GM23338 (cell line): ENCODE measurements around the gene LMF1.

Experiments
- CREB1 ChIP-seq: fragments of 250-450 bp; sonication (Bioruptor Pico); IDR thresholded peaks from 2 replicates; pipeline ENCODE4 v1.5.0; 2020; ENCODE audit warnings: low read depth, mild to moderate bottlenecking, moderate library complexity
- CTCF ChIP-seq, 2 experiments: fragments of 200-600 bp in 1 of 2; sonication (generic) in 1 of 2; conservative IDR thresholded peaks; 2 replicates each; pipeline versions ENCODE4 v1.5.1 to v1.6.1; 2016 to 2017; ENCODE audit warnings: antibody characterized with exemption in 2 of 2, low read depth in 2 of 2, mild to moderate bottlenecking in 2 of 2, moderate library complexity in 1 of 2
- ETS1 ChIP-seq: IDR thresholded peaks from 2 replicates; pipeline ENCODE4 v1.6.1; 2016; ENCODE audit warnings: antibody characterized with exemption
- EZH2 ChIP-seq: fragments of 200-600 bp; sonication (generic); IDR thresholded peaks from one replicate; pipeline ENCODE4 v1.8.0; 2017; ENCODE audit warnings: antibody characterized with exemption, mild to moderate bottlenecking, low read depth; ENCODE audit not compliant: unreplicated experiment
- EZH2phosphoT487 ChIP-seq: fragments of 200-600 bp; sonication (generic); IDR thresholded peaks from one replicate; pipeline ENCODE4 v1.8.1; 2018; ENCODE audit warnings: antibody characterized with exemption; ENCODE audit not compliant: unreplicated experiment
- POLR2AphosphoS5 ChIP-seq: IDR thresholded peaks from 2 replicates; pipeline ENCODE4 v1.6.1; 2016; ENCODE audit warnings: antibody characterized with exemption, low read depth
- REST ChIP-seq: IDR thresholded peaks from one replicate; pipeline ENCODE4 v1.6.1; 2018; ENCODE audit warnings: antibody characterized with exemption; ENCODE audit not compliant: unreplicated experiment
- ZNF114 ChIP-seq: fragments of 250-450 bp; sonication (Bioruptor Pico); IDR thresholded peaks from 2 replicates; pipeline ENCODE4 v1.5.0; 2020; ENCODE audit warnings: mild to moderate bottlenecking, moderate library complexity

GRCh38 chr16:967546-968295 is 3.1 kb downstream of the LMF1 start:
- TF ChIP-seq EZH2, result no peak
- no peak for TF ChIP-seq CTCF (conservative IDR thresholded peaks at IDR 0.05; ENCODE audit: low read depth in 2 of 2)
- no peak for TF ChIP-seq POLR2AphosphoS5
- TF ChIP-seq CREB1 (CRISPR knock-in tag), result no peak
- TF ChIP-seq EZH2phosphoT487, result no peak
- TF ChIP-seq REST, result no peak
- TF ChIP-seq ETS1, result no peak
- no peak for TF ChIP-seq ZNF114 (CRISPR knock-in tag)
